AG20443 (cell line): ENCODE measurements around the gene CNN2.
"Not testable (repeated sequence)": the region's sequence is repeated elsewhere in the genome, so short reads cannot be mapped to it uniquely, and the experiment has no call there.

Experiments
- DNase-seq: peaks from one replicate; pipeline ENCODE4 v3.0.0; 2012; ENCODE audit warnings: low spot score, mixed read lengths

Gene CNN2

DNA sequence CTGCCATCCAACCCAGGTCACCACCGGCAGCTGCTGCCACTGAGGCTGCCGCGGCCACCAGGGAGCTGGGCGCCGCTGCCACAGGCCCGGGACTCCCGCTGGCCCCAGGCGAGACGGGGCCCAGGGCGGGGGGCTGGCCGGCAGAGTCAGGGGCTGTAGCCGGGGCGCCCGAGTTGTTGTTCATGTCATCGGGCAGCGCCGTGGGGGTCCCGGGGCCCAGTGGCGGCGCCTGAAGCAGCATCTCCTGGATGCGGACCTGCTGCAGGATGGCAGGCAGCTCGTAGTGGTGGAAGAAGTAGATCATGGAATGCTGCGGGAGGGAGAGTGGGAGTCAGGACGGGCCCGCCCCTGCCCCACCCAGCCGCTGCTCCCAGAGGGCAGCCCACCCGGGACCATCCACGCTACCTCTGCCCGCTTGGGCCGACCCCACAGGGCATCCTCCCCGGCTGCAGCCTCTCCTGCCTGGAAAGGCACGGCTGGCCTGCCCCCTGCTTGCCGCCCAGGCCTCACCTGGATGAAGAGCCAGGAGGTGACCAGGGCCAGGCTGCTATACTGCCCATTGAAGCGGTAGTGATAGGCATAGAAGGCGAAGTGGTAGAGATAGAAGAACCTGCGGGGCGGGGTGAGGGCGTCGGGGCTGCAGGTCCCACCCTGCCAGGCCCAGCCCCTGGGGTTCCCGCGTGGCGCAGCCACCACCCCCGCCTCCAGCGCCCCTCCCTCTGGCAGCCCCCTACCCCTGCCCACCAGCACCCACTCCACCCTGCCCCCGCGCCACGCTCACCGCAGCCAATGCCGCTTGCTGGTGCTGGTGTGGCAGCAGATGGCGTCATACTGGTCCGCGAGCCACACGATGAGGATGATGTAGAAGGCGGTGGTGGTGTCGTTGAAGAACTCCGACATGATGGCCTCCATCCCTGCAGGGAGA is 15.6 kb upstream of the CNN2 start:
- DNase-seq = no peak

DNA sequence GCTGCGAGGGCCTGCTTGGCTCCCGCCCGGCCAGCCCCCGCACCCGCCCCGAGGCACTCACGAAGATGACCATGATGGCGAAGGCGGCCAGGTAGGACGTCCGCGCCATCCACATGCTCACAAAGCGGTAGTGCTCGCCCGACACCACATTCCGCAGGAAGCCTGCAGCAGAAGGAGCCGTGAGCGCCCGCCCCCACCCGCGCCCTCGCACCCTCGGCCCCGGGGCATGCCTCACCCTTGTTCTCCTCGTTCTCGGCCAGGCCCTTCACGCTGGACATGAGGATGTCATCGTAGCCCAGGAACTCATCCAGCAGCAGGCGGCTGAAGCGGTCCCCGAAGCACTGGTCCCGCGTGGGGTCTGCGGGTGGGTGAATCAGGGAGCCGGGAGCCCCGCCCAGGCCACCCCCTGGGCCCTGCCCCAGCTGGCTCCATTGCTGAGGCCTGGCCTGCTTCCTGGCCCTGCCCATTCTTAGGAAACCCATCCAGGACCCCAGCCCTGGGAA is 14.5 kb upstream of the CNN2 start:
- DNase-seq = no peak

DNA sequence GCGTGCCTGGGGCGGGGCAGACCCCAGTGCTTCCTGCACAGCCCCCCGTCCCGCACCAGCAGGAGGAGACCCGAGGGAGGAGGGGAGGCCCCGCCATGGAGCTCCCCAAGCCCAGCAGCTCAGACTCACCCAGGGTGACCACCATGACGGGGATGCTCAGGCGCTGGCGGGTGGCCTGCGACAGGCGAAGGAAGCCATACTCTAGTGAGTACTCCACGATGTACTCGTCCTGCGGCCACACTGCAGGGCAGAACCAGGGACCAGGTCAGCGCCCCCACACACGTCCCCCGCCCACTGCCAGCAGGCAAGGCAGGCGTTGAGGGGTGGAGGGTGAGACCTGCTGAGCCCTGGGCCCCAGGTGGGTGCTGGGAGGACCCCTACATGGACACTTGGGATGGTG is 14.1 kb upstream of the CNN2 start:
- no peak for DNase-seq

DNA sequence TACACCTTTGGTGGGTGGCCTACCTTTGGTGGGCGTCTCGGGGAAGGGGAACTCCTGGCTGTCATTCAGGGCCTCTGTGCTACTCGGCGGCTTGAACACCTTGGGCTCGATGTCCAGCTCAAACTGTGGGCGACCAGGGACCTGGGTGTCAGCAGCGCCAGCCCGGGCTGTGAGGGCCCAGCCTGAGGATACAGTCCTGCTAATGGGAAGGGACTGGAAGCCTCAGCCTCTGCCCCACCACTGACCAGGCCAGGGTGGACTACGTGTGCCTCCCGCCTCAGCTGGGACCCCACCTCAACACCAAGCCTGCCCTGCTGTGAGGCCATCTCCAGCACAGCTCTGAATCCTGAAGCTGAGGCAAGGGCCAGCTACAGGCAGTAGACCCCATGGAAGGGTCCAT is 13.2 kb upstream of the CNN2 start:
- DNase-seq = no peak

DNA sequence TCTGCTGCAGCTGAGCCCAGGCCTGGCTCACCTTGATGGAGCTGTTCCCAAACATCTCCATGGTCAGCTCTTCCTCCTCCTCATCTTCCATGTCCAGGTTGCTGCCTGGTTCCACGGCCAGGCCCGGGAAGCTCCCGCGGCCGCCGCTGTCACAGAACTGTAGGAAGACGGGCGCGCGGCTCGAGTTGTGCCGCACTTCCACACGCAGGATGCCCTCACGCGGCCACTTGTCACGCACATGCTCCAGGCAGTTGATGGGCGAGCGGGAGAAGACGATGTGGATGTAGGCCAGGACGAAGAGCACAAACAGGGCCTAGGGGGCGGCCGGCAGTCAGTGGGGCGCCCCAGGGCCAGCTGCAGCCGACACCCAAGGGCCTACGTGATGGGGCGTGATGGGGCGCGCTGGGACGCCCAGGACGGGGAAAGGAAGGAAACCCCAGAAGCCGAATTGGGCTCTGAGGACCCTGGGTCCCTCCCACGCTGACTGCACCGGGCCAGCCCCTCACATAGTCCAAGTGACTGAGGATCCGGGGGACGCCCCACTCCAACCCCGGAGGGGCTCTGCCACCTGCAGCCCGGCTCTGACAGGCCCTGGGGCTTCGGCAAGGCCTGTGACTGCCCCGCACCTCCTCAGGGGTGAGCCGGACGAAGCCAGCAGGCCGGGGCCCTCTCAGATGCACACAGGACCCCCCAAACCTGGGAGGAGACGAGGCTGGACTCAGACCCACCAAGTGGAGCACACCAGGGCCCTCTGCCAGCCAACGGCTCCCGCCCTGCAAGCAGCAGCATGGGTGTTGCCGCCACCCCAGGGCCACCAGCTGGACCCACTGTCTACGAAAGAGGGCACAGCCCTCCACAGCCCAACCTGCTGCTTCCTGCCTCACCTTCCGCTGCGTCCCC is 12.0 kb upstream of the CNN2 start:
- no peak for DNase-seq

DNA sequence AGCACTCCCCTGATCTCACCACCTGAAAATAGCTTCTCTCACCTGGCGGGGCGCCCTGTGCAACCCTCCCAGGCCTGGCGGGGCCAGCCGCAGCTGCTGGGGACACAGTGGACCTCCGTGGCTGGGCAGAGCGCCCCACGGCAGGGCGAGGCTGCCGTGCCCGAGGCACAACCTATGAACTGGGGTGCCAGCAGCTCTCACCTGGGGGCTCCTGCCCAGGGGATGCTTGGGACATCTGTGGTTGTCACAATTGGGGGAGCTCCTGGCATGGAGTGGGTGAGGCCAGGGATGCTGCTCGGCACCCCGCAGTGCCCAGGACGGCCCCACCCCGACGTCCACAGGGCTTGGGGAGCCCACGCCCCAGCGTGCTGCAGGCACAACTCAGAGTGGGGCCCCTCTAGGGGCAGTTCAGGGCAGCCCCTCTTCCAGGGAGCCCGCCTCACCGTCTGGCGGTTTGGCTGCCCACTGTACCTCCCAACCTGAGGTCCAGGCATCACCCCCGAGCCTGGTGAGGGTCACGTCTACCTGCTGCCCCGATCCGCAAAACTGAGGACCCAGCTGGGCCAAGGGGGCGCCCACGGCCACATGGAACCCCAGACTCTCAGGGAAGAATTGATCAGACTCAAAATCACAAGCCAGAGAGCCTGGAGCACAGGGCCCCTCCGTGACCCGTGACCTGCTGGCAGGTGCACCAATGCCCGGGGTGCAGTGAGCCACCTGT is 11.2 kb upstream of the CNN2 start:
- DNase-seq = no peak

DNA sequence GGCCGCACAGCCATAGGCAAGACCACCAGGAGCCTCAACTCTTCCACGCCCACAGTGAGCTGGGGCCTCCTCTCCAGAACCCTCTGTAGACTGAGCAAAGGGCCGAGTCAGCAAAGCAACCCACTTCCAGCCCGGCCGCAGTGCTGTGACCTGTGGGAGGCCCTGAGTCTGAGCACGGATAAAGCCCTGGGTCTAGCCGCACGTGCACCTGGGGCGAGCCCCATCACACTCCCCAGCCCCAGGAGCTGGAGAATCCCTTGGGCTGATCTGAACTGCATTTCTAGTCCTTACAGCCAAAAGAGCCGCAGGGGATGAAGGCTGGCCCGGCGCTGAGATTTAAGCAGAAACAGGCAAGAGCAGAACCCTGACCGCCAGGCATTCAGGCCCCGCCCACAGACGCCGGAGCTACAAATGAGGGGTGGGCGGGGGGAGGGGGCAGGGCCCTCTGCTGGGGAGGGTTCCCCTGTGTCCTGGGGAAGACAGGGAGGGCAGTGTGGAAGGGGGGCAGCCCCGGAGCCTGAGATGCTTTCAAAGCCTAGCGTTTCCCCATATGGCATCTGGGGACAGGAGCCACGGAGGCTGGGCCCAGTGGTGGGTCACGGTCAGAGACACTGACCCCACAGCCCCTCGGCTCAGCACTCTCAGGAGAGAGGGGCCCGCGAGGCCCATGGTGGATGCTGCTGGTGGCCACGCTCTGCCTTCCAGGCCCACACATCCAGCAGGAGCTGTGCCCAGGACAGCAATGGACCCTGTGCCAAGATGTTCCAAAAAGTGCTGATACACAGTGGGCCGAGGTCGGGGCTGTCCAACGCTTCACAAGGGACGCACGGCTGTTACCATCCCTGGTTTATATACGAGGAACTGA is 10.4 kb upstream of the CNN2 start:
- DNase-seq = no peak

DNA sequence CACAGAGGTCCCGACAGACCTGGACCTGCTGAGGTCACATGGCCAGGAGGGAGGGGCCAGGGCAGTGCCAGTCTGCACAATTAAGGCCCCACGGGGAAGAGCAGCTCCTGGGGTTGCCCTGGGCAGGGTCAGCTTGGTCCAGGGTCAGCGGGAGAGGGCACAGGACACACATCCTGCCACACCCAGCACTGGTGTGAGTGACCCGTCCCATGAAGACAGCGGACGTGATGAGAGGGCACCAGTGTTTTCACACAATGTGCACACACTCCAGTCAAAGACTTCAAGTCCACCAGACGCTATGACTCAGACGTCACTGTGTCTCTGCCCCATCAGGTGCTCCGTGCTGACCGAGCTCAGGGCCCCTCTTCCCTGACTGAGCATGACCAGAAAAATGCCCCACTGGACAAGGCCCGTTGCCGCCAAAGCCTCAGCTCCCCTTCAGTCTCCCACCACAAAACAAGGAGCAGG is 9.7 kb upstream of the CNN2 start:
- peak; percentile 59 for DNase-seq

DNA sequence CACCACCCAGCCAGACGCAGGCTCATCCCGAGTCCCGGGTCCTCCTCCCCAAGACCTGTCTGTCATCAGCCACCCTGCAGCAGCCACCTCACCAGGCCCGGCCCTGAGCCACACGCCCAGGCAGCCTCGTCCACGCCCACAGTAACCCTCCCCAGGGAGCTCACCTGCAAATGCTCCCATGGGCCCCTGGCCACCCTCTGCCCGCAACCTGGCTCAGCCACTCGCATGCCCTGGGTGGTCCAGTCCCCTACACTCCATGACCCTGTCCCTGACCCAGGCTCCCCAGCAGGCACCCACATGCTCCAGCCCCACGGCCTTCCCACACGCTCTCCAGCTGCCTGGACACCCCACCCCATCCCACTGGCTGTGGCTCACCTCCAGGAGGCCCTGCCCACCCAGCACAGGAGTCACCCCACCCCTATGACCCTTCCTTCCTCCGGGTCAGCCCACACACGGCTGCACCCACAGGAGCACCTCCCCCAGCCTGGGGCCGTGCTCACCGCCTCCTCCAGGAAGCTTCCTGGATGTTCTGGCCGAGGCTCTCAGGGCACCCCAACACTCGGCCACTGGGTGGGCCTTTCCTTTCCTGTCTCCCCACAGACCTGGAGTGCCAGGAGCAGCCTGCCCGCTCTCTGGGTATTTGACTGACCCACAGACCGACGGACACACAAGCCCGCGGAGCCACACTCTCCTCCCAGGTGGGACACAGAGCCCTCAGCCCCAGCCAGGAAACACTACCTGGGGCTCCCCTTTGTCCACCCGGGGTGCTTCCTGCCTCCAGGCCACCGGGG is 9.1 kb upstream of the CNN2 start:
- no peak for DNase-seq

DNA sequence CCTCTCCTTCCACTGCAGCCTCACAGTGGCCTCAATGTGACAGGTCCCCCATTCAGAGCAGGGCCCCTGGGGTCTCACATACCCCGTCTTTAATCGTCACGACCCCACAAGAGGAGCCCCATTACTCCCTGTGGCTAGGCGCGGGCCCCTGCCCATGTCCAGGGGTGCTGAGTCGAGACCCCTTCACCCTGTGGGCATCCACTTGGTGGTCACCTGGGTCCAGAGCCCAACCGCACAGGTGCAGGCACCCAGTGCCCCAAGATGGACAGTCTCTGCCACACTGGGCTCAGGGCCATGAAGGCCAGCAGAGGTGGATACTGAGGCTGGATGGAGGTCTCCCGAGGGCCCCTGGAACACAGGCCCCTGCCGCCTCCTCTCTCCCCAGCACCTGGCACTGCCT is 8.5 kb upstream of the CNN2 start:
- DNase-seq = no peak

DNA sequence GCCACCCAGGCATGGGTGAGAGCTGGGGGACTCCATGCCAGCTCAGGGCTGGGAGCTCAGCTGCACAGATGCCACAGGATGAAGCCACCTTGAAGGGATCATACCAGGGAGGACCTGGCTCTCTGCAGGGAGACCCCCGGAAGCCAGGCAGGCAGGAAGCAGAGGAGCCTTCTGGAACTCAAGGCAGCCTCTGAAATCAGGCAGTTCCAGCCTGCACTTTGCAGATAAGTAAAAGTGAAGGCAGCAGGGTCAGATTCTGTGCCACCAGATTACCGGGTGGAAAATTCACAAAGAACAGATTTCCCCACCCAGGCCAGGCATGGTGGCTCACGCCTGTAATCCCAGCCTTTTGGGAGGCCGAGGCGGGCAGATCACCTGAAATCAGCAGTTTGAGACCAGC is 8.0 kb upstream of the CNN2 start:
- no peak for DNase-seq

DNA sequence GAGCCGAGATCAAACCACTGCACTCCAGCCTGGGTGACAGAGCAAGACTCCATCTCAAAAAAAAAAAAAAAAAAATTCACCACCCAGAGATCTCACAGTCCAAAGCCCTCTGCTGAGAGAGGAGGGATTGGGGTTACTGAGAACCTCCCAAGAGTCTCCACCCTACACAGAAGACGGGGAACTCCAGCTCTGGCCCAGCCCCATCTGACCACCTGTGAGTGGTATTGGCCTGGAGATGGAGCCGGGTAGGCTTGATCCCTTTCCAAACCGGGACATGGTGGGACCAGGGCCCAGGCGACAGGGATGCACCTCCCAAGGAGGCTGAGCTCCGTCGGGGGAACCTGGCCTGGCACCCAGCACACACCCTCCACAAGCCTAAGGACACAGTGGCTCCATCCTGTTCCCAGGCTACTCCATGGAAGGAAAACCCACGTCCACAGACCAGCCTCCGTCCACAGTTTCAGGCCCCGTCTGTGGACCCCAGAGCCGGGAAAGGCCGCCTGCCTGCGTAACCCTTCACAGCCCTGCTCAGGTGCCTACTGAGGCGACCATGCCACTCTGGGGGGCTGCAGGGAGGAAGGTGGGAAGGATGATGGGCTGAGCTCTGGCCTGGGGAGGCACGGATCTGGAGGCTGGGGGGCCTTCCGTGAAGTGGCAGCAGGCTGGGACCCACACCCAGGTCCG is 7.3 kb upstream of the CNN2 start:
- DNase-seq = no peak

DNA sequence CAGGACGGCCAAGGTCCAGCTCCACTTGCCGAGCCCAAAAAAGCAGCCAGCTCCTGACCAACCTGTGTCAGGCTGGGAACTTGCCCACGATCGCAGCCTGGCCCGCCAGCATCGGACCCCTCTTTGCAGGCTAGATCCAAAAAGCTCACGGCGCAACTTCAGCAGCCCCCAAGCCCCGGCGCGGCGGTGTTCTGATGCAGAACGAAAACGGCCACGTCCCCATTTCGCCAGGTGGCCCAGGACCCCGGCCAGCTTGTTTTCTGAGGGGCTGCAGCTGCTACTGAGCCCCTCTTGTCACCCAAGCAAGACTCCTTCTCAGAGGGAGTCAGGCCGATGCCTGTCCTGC is 6.8 kb upstream of the CNN2 start:
- DNase-seq = no peak

DNA sequence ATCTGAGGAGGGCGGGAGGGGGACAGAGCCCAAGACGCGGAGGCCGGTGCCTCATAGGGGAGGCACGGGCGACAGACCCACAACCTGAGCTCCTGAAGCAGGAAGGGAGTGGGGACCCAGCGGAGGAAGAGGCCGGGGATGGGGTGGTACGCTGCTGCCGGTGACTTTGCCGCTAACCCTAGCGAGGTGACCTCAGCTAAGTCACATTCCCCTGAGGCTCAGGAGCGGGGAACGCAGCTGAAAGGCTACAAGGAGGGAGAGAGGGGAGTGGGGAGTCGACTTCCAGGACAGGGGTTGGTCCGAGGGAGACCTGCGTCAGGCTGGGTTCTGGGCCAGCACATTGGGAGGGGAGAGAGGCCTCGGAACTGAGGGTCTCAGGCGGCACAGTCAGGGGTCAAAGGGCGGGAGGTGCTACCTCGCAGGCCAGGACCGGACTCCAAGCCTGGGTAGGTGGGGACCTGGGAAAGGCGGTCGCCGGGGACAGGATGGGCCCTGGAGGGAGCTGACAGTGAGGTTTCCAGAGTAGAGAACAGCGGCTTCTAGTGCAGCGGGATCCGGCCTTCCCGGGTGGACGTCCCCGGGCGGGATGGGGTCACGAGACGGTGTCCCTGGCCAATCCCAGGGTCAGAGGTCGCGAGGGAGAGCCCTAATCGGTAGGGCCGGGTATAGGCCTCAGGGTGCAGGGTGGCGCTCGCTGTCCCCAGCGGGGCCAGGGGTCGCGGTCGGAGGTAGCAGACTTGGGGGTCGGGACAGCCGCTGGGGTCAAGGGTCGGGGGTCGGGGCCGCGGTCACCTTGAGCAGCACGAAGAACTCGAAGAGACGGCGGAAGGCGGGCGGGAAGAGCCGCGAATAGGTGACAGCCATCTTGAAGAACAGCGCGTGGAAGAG is 6.2 kb upstream of the CNN2 start:
- DNase-seq = no peak

DNA sequence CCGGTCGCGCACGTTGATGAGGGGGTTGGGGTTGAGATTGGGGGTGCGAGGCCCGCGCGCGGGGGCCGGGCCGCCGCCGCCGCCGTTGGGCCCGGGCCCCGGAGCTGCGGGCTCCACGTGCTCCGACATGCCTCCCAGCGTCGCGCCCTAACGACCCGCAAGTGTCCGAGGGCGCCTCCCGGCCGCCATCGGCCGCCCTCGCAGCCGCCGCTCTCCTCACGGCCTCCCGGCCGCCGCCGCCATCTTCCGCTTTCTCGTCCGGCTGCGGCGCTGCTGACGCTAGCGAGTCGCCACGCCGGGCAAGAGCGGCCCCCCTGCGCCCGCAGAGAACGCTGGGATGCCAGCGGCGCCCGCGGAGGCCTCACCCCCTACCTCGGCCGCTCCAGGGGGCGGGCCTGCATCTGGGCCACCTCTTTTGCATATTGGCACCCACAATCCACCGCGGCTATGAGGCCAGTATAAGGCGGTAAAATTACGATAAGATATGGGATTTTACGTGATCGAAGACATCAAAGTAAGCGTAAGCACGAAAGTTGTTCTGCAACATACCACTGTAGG is 5.5 kb upstream of the CNN2 start, which contains the start of gene TMEM259:
TSS of gene TMEM259 (minus strand) at position 256 of the 558 bp plus-strand sequence. CDS start at position 129, 127 bp downstream.
- DNase-seq = peak; percentile 98

DNA sequence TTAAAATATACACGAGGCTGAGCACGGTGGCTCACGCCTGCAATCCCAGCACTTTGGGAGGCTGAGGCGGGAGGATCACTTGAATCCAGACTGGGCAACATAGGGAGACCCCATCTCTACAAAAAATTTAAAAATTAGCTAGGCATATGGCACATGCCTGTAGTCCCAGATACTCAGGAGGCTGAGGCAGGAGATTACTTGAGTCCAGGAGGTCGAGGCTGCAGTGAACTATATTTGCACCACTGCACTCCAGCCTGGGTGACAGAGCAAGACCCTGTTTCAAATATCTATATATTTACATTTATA is 2.6 kb upstream of the CNN2 start:
- not testable (repeated sequence) for DNase-seq

DNA sequence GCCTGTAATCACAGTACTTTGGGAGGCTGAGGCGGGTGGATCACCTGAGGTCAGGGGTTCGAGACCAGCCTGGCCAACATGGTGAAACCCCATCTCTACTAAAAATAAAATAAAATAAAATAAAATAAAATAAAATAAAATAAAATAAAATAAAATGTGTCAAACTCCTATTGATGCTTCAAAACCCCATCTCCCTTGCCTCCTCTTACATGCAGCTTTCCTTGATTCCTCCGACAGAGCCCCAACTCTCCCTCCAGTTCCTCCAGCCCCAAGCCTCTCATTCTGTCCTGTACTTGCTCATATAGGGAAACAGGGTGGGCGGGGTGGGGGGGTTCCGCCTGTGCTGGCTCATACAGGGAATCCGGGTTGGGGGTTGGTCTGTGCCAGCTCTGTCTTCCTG is 1.3 kb upstream of the CNN2 start:
- DNase-seq = not testable (repeated sequence)
